ENCODE measurements around the gene PGLYRP1. TPM values are rescaled to one million over a fixed set of nuclear protein-coding genes. Genes with fewer than 3 reads are reported as not detected.
A peak's percentile ranks its signal among the peaks of the same experiment; 100 is the strongest.

Gene PGLYRP1
- polyA plus RNA-seq, 3 donors = 0.36 to 0.39 (median 0.37) TPM

DNA sequence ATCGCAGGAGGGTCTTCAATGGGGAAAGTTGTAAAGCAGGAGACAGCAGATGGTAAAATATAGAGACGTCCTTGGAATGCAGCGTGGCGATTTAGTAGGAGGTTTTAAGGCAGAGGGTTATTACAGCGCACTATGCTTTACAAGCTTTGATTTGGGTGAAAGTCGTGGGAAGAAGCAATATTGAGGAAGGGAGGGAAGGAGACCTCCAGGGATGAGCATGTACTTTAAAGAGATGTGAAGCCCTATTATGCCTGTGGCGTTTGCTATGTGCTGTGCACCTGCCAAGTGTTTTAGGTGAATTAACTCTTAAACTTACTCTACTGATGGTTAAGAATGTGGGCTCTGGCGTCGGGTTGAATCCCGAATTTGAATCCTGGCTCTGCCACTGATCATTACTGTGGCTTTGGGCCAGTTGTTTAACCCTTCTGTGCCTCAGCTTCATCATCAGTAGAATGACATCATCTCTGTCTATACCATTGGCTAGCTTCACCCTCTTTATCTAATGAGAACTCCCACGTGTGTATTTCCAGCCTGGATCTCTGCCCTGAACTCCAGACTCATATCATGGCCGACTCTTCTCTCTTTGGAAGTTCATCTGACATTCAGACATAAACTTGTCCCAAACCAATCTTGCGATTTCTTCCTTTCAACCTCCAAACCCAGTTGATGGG lies 27.0 kb downstream of the PGLYRP1 start:
- H3K27ac Mint-ChIP-seq = peak overlapping the region in 1 of 7 donors; percentile 54
- Histone ChIP-seq H3K36me3 (replicated peaks in 1 of 2; ENCODE audit: control insufficient read depth in 1 of 2, insufficient read depth in 2 of 2, low read length in 2 of 2) (no peaks in the 10 kb centered on the region), H4K20me1 (ENCODE audit: insufficient read depth, low read length) (peaks cover 18% of the 10 kb centered on the region), H3K9ac (ENCODE audit: insufficient read depth, low read length, poor library complexity, severe bottlenecking) (peak overlapping the region; percentile 72), H3K27me3 (ENCODE audit: control insufficient read depth in 2 of 2, insufficient read depth in 2 of 2, low read length in 2 of 2) (peaks cover 3 to 13% of the 10 kb centered on the region in 2 donors), H2AFZ (ENCODE audit: insufficient read depth, low read depth, low read length, poor library complexity, severe bottlenecking) (peak overlapping the region; percentile 97), H3K79me2 (ENCODE audit: insufficient read depth, low read length) (no peaks in the 10 kb centered on the region), H3K9me3 (replicated peaks in 1 of 2; ENCODE audit: control insufficient read depth in 1 of 2, insufficient read depth in 1 of 2, low read length in 2 of 2) (no peaks in the 10 kb centered on the region), H3K4me2 (replicated peaks; ENCODE audit: extremely low read depth, low read length, poor library complexity, severe bottlenecking) (peak overlapping the region; percentile 97), H3K4me3 (replicated peaks in 1 of 3; ENCODE audit: low read depth in 2 of 3, low read length in 3 of 3) (peak overlapping the region; percentile 56 to 91 (median 72)), H3K4me1 (ENCODE audit: control insufficient read depth in 1 of 2, insufficient read depth in 2 of 2, low read length in 2 of 2) (peaks cover 28 to 33% of the 10 kb centered on the region in 2 donors), H3K27ac (ENCODE audit: low read depth in 1 of 2, low read length in 2 of 2) (peak overlapping the region; percentile 3 to 82)
- peaks cover 20% of the 10 kb centered on the region for H3K4me1 Mint-ChIP-seq
- 17% methylated on average over 7 of the region's 13 CpGs for WGBS (ENCODE audit: insufficient coverage)
- H3K9me3 Mint-ChIP-seq = peaks cover 0 to 9% (median 1%) of the 10 kb centered on the region in 7 donors
- H3K36me3 Mint-ChIP-seq = peaks cover 6 to 8% of the 10 kb centered on the region in 2 donors
- TF ChIP-seq, protein P1, sequence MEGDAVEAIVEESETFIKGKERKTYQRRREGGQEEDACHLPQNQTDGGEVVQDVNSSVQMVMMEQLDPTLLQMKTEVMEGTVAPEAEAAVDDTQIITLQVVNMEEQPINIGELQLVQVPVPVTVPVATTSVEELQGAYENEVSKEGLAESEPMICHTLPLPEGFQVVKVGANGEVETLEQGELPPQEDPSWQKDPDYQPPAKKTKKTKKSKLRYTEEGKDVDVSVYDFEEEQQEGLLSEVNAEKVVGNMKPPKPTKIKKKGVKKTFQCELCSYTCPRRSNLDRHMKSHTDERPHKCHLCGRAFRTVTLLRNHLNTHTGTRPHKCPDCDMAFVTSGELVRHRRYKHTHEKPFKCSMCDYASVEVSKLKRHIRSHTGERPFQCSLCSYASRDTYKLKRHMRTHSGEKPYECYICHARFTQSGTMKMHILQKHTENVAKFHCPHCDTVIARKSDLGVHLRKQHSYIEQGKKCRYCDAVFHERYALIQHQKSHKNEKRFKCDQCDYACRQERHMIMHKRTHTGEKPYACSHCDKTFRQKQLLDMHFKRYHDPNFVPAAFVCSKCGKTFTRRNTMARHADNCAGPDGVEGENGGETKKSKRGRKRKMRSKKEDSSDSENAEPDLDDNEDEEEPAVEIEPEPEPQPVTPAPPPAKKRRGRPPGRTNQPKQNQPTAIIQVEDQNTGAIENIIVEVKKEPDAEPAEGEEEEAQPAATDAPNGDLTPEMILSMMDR (IDR thresholded peaks at IDR 0.05) = no peak
- H3K4me3 Mint-ChIP-seq = no peak overlapping the region
- peaks cover 18 to 23% (median 20%) of the 10 kb centered on the region in 3 donors for H3K27me3 Mint-ChIP-seq (ENCODE audit: low read depth in 3 of 3)
- intact Hi-C loops (cut with micrococcal nuclease) = loop anchor here in 1 of 2 donors (2.0 kb wide), 1 partner anchor 133 kb away; the partner anchor contains the start of gene SYMPK
- DNase-seq = no peak

DNA sequence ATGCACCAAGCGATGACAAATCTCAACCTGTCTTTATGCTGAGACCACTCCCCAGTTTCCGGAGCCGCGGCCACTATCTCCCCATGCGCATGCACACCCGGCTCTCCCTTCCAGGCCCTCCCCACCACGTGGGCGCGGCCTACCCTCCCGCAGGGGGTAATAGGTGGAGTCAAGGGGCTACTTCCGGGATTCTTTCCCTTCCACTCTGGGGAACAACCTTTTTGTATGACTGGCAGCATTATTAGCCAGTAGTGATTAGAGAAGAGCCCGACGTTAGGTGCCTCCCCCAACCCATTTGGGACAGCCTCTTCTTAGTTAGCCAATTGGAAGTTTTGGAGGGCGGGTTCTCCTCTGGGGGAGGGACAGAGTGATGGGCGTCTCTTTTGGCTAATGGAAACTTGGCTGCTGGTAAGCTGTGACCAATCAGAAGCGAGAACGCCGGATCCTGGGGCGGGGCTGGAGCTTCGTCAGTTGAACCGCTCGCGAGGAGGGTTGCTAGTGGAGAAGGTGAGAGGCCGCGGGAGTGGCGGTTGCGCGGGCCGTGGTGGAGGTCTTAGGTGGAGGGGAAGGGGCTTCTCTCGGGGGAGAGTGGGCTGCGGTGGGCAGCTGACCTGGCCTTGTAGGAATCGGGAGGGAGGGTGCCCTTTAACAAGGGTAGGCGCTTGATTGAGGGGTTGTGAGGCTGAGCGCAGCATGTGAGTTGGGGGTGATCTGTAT lies 27.7 kb downstream of the PGLYRP1 start, which contains the start of gene CCDC61:
Gene CCDC61 (plus strand): TSS at position 470 of the 717 bp plus-strand sequence. CDS start 7,552 bp downstream, outside the sequence.
- peak within 1 kb of the TSS; percentile 97 for H3K4me2 ChIP-seq (replicated peaks; ENCODE audit: extremely low read depth, low read length, poor library complexity, severe bottlenecking)
- H3K27ac ChIP-seq (ENCODE audit: low read depth in 1 of 2, low read length in 2 of 2) = peak within 1 kb of the TSS; percentile 3 to 82
- Mint-ChIP-seq H3K4me1 (peaks cover 13% of the 10 kb centered on the region), H3K9me3 (peaks cover 0 to 4% (median 1%) of the 10 kb centered on the region in 7 donors), H3K36me3 (peaks cover 6 to 8% of the 10 kb centered on the region in 2 donors), H3K27me3 (ENCODE audit: low read depth in 3 of 3) (peaks cover 13 to 16% (median 13%) of the 10 kb centered on the region in 3 donors), H3K4me3 (no peak within 1 kb of the TSS), H3K27ac (peak within 1 kb of the TSS in 1 of 7 donors; percentile 54)
- TF ChIP-seq, protein P1 (IDR thresholded peaks at IDR 0.05) = no peak
- H3K79me2 ChIP-seq (ENCODE audit: insufficient read depth, low read length) = no peaks in the 10 kb centered on the region
- H4K20me1 ChIP-seq (ENCODE audit: insufficient read depth, low read length) = peaks cover 11% of the 10 kb centered on the region
- peak within 1 kb of the TSS; percentile 72 for H3K9ac ChIP-seq (ENCODE audit: insufficient read depth, low read length, poor library complexity, severe bottlenecking)
- under 1% methylated on average over 21 of the region's 34 CpGs for WGBS (ENCODE audit: insufficient coverage)
- no peaks in the 10 kb centered on the region for H3K9me3 ChIP-seq (replicated peaks in 1 of 2; ENCODE audit: control insufficient read depth in 1 of 2, insufficient read depth in 1 of 2, low read length in 2 of 2)
- peaks cover 21 to 26% of the 10 kb centered on the region in 2 donors for H3K4me1 ChIP-seq (ENCODE audit: control insufficient read depth in 1 of 2, insufficient read depth in 2 of 2, low read length in 2 of 2)
- no peaks in the 10 kb centered on the region for H3K36me3 ChIP-seq (replicated peaks in 1 of 2; ENCODE audit: control insufficient read depth in 1 of 2, insufficient read depth in 2 of 2, low read length in 2 of 2)
- H3K4me3 ChIP-seq (replicated peaks in 1 of 3; ENCODE audit: low read depth in 2 of 3, low read length in 3 of 3) = peak within 1 kb of the TSS; percentile 56 to 91 (median 72)
- peaks cover 0 to 6% of the 10 kb centered on the region in 2 donors for H3K27me3 ChIP-seq (ENCODE audit: control insufficient read depth in 2 of 2, insufficient read depth in 2 of 2, low read length in 2 of 2)
- peak; percentile 99 to 100 (median 99) for DNase-seq
- intact Hi-C loops (cut with micrococcal nuclease) = loop anchor here in 1 of 2 donors (2.0 kb wide), 1 partner anchor 132 kb away; the partner anchor contains the start of gene SYMPK
- peak within 1 kb of the TSS; percentile 97 for H2AFZ ChIP-seq (ENCODE audit: insufficient read depth, low read depth, low read length, poor library complexity, severe bottlenecking)

Measured in CD14-positive monocyte (primary cell).